Measurements from ENCODE around the gene VPS36. TPM values are rescaled to one million over a fixed set of nuclear protein-coding genes. Genes with fewer than 3 reads are reported as not detected.

The VPS36 gene
- total and polyA plus RNA-seq, 2 of the 4 experiments (the other 2 are of a cell fraction), result 14.8 to 16.7 TPM

- Histone ChIP-seq H3K18ac (ENCODE audit: low read depth, low read length) (peak overlapping the region; percentile 6), H3K27me3 (ENCODE audit: control insufficient read depth, insufficient read depth, low read length) (no peaks in the 10 kb centered on the region), H4K8ac (ENCODE audit: low read depth in 2 of 2, low read length in 2 of 2) (peak overlapping the region in 1 of 2 experiments; percentile 52; a peak in 2 of 4 replicates), H3K56ac (ENCODE audit: extremely low read depth, insufficient read depth, low read length) (no peak overlapping the region), H3K27ac (ENCODE audit: insufficient read depth, low read length) (peak overlapping the region; percentile 60; the same call in 1 of the 2 replicates), H3K23ac (ENCODE audit: low read depth, low read length) (peak overlapping the region; percentile 56; the same call in 1 of the 2 replicates), H3K4me1 (ENCODE audit: control insufficient read depth, insufficient read depth, low read length) (peaks cover 16% of the 10 kb centered on the region), H3K9me3 (ENCODE audit: control insufficient read depth, insufficient read depth, low read length) (no peaks in the 10 kb centered on the region), H4K20me1 (ENCODE audit: insufficient read depth, low read length) (no peaks in the 10 kb centered on the region), H2BK20ac (ENCODE audit: low read depth, low read length) (peak overlapping the region; percentile 74), H3K9ac (ENCODE audit: low read depth, low read length) (no peak overlapping the region), H3K4ac (ENCODE audit: low read depth, low read length) (peak overlapping the region; percentile 31), H3K79me1 (ENCODE audit: low read depth in 1 of 2, low read length in 2 of 2) (peaks cover 9 to 12% of the 10 kb centered on the region in 2 experiments; a peak in 2 of 4 replicates), H2BK120ac (ENCODE audit: low read depth, low read length) (peak overlapping the region; percentile 60), H2AFZ (replicated peaks; ENCODE audit: low read length, poor library complexity) (no peak overlapping the region), H4K91ac (ENCODE audit: insufficient read depth, low read depth, low read length) (0 out of 2 replicates have a peak overlapping the region, but pooled peaks have one; percentile 29), H2BK15ac (ENCODE audit: low read depth, low read length) (peak overlapping the region; percentile 63; the same call in 1 of the 3 replicates), H2AK5ac (ENCODE audit: low read depth, low read length) (0 out of 2 replicates have a peak overlapping the region, but pooled peaks have one; percentile 20), H3K36me3 (ENCODE audit: control insufficient read depth, insufficient read depth, low read length) (peaks cover 7% of the 10 kb centered on the region), H3K9me1 (ENCODE audit: insufficient read depth, low read length) (peaks cover 11% of the 10 kb centered on the region), H2BK5ac (ENCODE audit: low read depth, low read length, poor library complexity, severe bottlenecking) (peak overlapping the region; percentile 75), H3K14ac (replicated peaks; ENCODE audit: low read depth, low read length) (peak overlapping the region; percentile 73), H4K5ac (ENCODE audit: low read depth, low read length) (0 out of 2 replicates have a peak overlapping the region, but pooled peaks have one; percentile 1), H3K4me2 (ENCODE audit: low read depth, low read length) (no peak overlapping the region), H3K4me3 (ENCODE audit: insufficient read depth, low read depth, low read length) (no peak overlapping the region), H2AK9ac (replicated peaks; ENCODE audit: low read depth, low read length, poor library complexity) (peak overlapping the region; percentile 15)
- WGBS, 2 experiments (ENCODE audit: extremely low coverage in 2 of 2, insufficient read length in 1 of 2), result 90% methylated on average over 1 of the region's 1 CpG; no CpG with 5 or more reads in 1 of the 2 experiments
- ATAC-seq (ENCODE audit: low read depth) (no peak), DNase-seq (no peak)
- BruUV-seq (replicated peaks), result no TSS peak
- dilution Hi-C loops (cut with HindIII; ENCODE audit: low sequenced_read_pairs, unreplicated experiment) (no loop called here), intact Hi-C loops (cut with micrococcal nuclease) (no loop called here), in situ Hi-C loops (cut with MboI; ENCODE audit: low sequenced_read_pairs) (no loop called here)
- TF ChIP-seq BHLHE40 (IDR thresholded peaks at IDR 0.05; ENCODE audit: low read depth, low read length) (no peak), CHD1 (IDR thresholded peaks at IDR 0.05; ENCODE audit: low read depth, low read length) (no peak), SMC3 (IDR thresholded peaks at IDR 0.05; ENCODE audit: low read depth, low read length) (no peak), NFE2L2 (IDR thresholded peaks at IDR 0.05; ENCODE audit: low read depth, low read length) (no peak), ELK1 (IDR thresholded peaks at IDR 0.05; ENCODE audit: borderline replicate concordance, low read depth, low read length) (no peak), FOS (IDR thresholded peaks at IDR 0.05; ENCODE audit: low read depth, low read length) (no peak), MAZ (IDR thresholded peaks at IDR 0.05; ENCODE audit: borderline replicate concordance, low read depth, low read length) (no peak), RFX5 (IDR thresholded peaks at IDR 0.05; ENCODE audit: low read depth, low read length) (no peak), CTCF (conservative IDR thresholded peaks at IDR 0.05; ENCODE audit: low read depth, low read length) (no peak), POLR2A (IDR thresholded peaks at IDR 0.05; ENCODE audit: low read depth, low read length) (no peak), RCOR1 (IDR thresholded peaks at IDR 0.05; ENCODE audit: insufficient replicate concordance, low read length) (no peak), MAFK (IDR thresholded peaks at IDR 0.05; ENCODE audit: low read depth, low read length) (no peak)
- CTCF ChIA-PET, result no interaction called here
- POLR2A ChIA-PET (ENCODE audit: unreplicated experiment), result interaction anchor here (0.5 kb wide), 1 partner anchor 215 kb away, joined by 3 read pairs; no protein-coding TSS in a partner anchor
These were observed 38.3 kb downstream of the VPS36 start for GRCh38 chr13:52412128-52412527.

Measured in IMR-90 (cell line).